Neuronal stem cell (in vitro differentiated cells): ENCODE measurements around the gene NACA.

Source experiments
- DNase-seq: peaks from one replicate; pipeline ENCODE4 v3.0.0-alpha.2; 2013; ENCODE audit warnings: low spot score
- H2AFZ ChIP-seq: one replicate; pipeline ENCODE4 v1.6.1; 2013; ENCODE audit warnings: mild to moderate bottlenecking, low read length, inconsistent platforms
- H2AK5ac ChIP-seq: 2 replicates; pipeline ENCODE4 v1.6.1; 2013; ENCODE audit warnings: low read depth, mild to moderate bottlenecking, inconsistent platforms, low read length, moderate library complexity, mixed read lengths
- H2BK120ac ChIP-seq: 2 replicates; pipeline ENCODE4 v1.6.1; 2013; ENCODE audit warnings: low read depth, mild to moderate bottlenecking, inconsistent platforms, low read length, moderate library complexity, mixed read lengths
- H2BK12ac ChIP-seq: one replicate; pipeline ENCODE4 v1.6.1; 2013; ENCODE audit warnings: low read length, inconsistent platforms
- H2BK15ac ChIP-seq: 2 replicates; pipeline ENCODE4 v1.6.1; 2013; ENCODE audit warnings: mild to moderate bottlenecking, low read length, inconsistent platforms, mixed read lengths
- H2BK5ac ChIP-seq: one replicate; pipeline ENCODE4 v1.6.1; 2013; ENCODE audit warnings: inconsistent platforms, mild to moderate bottlenecking, low read length, moderate library complexity
- H3K14ac ChIP-seq: one replicate; pipeline ENCODE4 v1.6.1; 2013; ENCODE audit warnings: low read length, inconsistent platforms
- H3K18ac ChIP-seq: 2 replicates; pipeline ENCODE4 v1.6.1; 2013; ENCODE audit warnings: low read length, inconsistent platforms
- H3K23ac ChIP-seq: 2 replicates; pipeline ENCODE4 v1.6.1; 2013; ENCODE audit warnings: low read depth, mild to moderate bottlenecking, mixed read lengths, low read length, inconsistent platforms; ENCODE audit not compliant: poor library complexity
- H3K27ac ChIP-seq: replicated peaks from 3 replicates; pipeline ENCODE4 v1.5.1; 2013; ENCODE audit warnings: low read length, inconsistent platforms
- H3K27me3 ChIP-seq, 3 experiments: 2 replicates each; pipeline ENCODE4 v1.6.1; 2013; ENCODE audit warnings: low read length in 3 of 3, mild to moderate bottlenecking in 2 of 3, inconsistent platforms in 1 of 3, low read depth in 1 of 3, mixed read lengths in 1 of 3, moderate library complexity in 1 of 3; ENCODE audit not compliant: control insufficient read depth in 3 of 3, insufficient read depth in 3 of 3
- H3K36me3 ChIP-seq, 2 donors: replicated peaks in 1 of 2; 2 replicates each; pipeline ENCODE4 v1.6.1; 2013; ENCODE audit warnings: low read length in 2 of 2; ENCODE audit not compliant: control insufficient read depth in 2 of 2, insufficient read depth in 2 of 2
- H3K4ac ChIP-seq: 2 replicates; pipeline ENCODE4 v1.6.1; 2013; ENCODE audit warnings: inconsistent platforms, mild to moderate bottlenecking, low read length, moderate library complexity
- H3K4me1 ChIP-seq, 2 donors: 1 replicate in 1 of 2; 2 replicates in 1 of 2; pipeline ENCODE4 v1.6.1; 2013; ENCODE audit warnings: low read length in 2 of 2, low read depth in 1 of 2; ENCODE audit not compliant: control insufficient read depth in 2 of 2, insufficient read depth in 1 of 2
- H3K4me2 ChIP-seq: one replicate; pipeline ENCODE4 v1.6.1; 2013; ENCODE audit warnings: mild to moderate bottlenecking, low read length, inconsistent platforms; ENCODE audit not compliant: insufficient read depth, poor library complexity, severe bottlenecking
- H3K4me3 ChIP-seq, 2 donors: 2 replicates each; pipeline ENCODE4 v1.5.1; 2013; ENCODE audit warnings: low read length in 2 of 2, mild to moderate bottlenecking in 2 of 2, inconsistent platforms in 1 of 2, moderate library complexity in 1 of 2
- H3K79me1 ChIP-seq: one replicate; pipeline ENCODE4 v1.6.1; 2013; ENCODE audit warnings: low read depth, mild to moderate bottlenecking, inconsistent platforms, low read length, moderate library complexity
- H3K9ac ChIP-seq: one replicate; pipeline ENCODE4 v1.6.1; 2013; ENCODE audit warnings: mild to moderate bottlenecking, low read depth, low read length, inconsistent platforms; ENCODE audit not compliant: poor library complexity
- H3K9me3 ChIP-seq, 2 donors: replicated peaks in 1 of 2; 2 replicates each; pipeline versions ENCODE3 to v1.6.1; 2013; ENCODE audit warnings: low read length in 2 of 2, mild to moderate bottlenecking in 2 of 2, inconsistent platforms in 1 of 2, low read depth in 1 of 2, mixed read lengths in 1 of 2, moderate library complexity in 1 of 2; ENCODE audit not compliant: control insufficient read depth in 2 of 2, insufficient read depth in 1 of 2
- H4K8ac ChIP-seq: one replicate; pipeline ENCODE4 v1.6.1; 2013; ENCODE audit warnings: low read depth, mild to moderate bottlenecking, inconsistent platforms, low read length, moderate library complexity
- H4K91ac ChIP-seq: one replicate; pipeline ENCODE4 v1.6.1; 2013; ENCODE audit warnings: low read length, low read depth, mild to moderate bottlenecking, inconsistent platforms; ENCODE audit not compliant: poor library complexity
- WGBS, 2 donors: extraction: QIAGEN DNeasy Blood & Tissue Kit; methylation state at CpG; one replicate each; pipeline ENCODE4 v1.1.7; 2013; ENCODE audit warnings: missing lambda C conversion rate in 2 of 2, mixed read lengths in 1 of 2; ENCODE audit not compliant: insufficient read length in 2 of 2, insufficient replicate concordance in 1 of 2; ENCODE audit errors: extremely low coverage in 2 of 2; 5-methylcytosine and 5-hydroxymethylcytosine counted together

NACA gene

DNA sequence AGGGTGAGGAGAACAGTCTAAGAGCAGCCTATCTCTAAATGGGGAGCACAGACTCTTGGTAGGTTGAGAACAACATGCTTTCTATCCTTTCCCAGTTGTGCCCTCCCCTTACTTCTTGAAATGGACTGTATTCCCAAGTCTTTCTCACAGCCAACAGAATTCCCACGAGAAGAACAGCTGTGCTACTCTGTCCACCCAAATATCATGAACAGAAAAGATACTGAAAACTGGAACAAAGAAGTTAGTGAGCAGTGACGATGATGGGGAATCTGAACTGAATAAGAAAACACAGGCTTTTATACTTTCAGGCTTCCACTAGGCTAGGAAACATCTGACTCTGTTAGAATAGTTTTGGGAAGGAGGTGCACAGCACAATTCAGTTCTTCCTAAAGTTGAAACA, 3.4 kb downstream of the NACA start:
- no peak overlapping the region for H2BK120ac ChIP-seq
- H4K91ac ChIP-seq = no peak overlapping the region
- H4K8ac ChIP-seq = no peak overlapping the region
- H2BK5ac ChIP-seq = no peak overlapping the region
- WGBS, 2 donors = no CpG with 5 or more reads among the region's 2 CpGs
- no peaks in the 10 kb centered on the region for H3K9me3 ChIP-seq
- H3K36me3 ChIP-seq = peaks cover 28 to 64% of the 10 kb centered on the region in 2 donors
- peaks cover 4% of the 10 kb centered on the region for H3K79me1 ChIP-seq
- no peak overlapping the region for H2AK5ac ChIP-seq
- H3K27ac ChIP-seq = no peak overlapping the region
- no peak overlapping the region for H3K23ac ChIP-seq
- no peak overlapping the region for H3K14ac ChIP-seq
- no peak overlapping the region for H3K4me3 ChIP-seq
- no peak overlapping the region for H3K4ac ChIP-seq
- no peak overlapping the region for H2BK12ac ChIP-seq
- DNase-seq = no peak
- no peaks in the 10 kb centered on the region for H3K27me3 ChIP-seq
- H3K9ac ChIP-seq = no peak overlapping the region
- H3K4me1 ChIP-seq = peaks cover 14 to 20% of the 10 kb centered on the region in 2 donors
- H3K18ac ChIP-seq = no peak overlapping the region
- no peak overlapping the region for H3K4me2 ChIP-seq
- no peak overlapping the region for H2BK15ac ChIP-seq
- no peak overlapping the region for H2AFZ ChIP-seq

DNA sequence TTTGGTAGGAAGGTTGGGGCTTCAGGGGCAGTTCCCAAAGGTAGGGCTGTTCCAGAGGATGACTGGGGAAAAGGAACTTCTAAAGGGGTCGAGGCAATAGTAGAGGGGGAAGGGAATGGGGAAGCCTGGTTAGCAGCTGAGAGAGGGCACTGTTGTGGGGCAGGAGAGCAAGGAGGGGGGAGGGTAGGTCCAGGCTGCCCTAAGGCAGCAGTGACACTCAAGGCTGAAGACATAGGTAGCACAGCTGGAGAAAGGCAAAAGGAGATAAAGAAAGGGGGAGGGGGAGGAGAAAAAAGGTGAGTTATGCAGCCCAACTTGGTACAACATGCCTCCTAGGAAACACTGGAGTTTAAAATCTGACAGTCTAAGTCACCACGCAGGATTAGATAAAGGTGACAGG, 3.9 kb downstream of the NACA start:
- no peak for DNase-seq
- Histone ChIP-seq H2AFZ (no peak overlapping the region), H3K18ac (no peak overlapping the region), H3K27me3 (no peaks in the 10 kb centered on the region), H2BK120ac (no peak overlapping the region), H3K14ac (no peak overlapping the region), H3K9ac (no peak overlapping the region), H3K9me3 (no peaks in the 10 kb centered on the region), H3K4ac (no peak overlapping the region), H2BK12ac (no peak overlapping the region), H3K27ac (no peak overlapping the region), H3K79me1 (peaks cover 2% of the 10 kb centered on the region), H2BK5ac (no peak overlapping the region), H3K23ac (no peak overlapping the region), H3K36me3 (peaks cover 30 to 68% of the 10 kb centered on the region in 2 donors), H4K8ac (no peak overlapping the region), H2BK15ac (no peak overlapping the region), H3K4me1 (peaks cover 14 to 20% of the 10 kb centered on the region in 2 donors), H4K91ac (no peak overlapping the region), H2AK5ac (no peak overlapping the region), H3K4me3 (no peak overlapping the region), H3K4me2 (no peak overlapping the region)
- no CpG with 5 or more reads among the region's 2 CpGs for WGBS, 2 donors

DNA sequence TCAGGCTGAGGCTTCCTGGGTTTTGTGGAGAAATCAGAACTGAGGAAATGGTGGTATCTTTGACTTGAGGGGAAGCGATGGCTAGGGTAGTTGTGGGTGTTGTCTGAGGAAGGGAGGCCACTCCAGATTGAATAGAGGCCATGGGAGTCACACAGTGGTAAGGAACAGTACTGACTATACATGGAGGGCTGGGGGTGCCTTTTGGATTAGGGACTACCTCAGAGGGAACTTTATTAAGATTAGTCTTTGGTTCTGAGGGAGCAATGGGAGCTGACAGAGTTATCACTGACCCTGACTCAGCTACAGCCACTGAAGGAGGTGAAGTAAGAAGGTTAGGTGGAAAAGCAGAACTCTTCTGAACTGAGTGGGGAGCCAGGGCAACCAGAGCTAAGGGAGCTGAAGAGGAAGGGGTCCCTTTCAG, 4.4 kb downstream of the NACA start:
- Histone ChIP-seq H3K79me1 (peaks cover 2% of the 10 kb centered on the region), H2AFZ (no peak overlapping the region), H3K27ac (no peak overlapping the region), H3K18ac (no peak overlapping the region), H3K4me1 (peaks cover 14 to 20% of the 10 kb centered on the region in 2 donors), H3K27me3 (no peaks in the 10 kb centered on the region), H2BK120ac (no peak overlapping the region), H4K91ac (no peak overlapping the region), H3K23ac (no peak overlapping the region), H3K4me2 (no peak overlapping the region), H2BK5ac (no peak overlapping the region), H2AK5ac (no peak overlapping the region), H2BK15ac (no peak overlapping the region), H3K9ac (no peak overlapping the region), H4K8ac (no peak overlapping the region), H3K14ac (no peak overlapping the region), H3K4ac (no peak overlapping the region), H2BK12ac (no peak overlapping the region), H3K9me3 (no peaks in the 10 kb centered on the region), H3K4me3 (no peak overlapping the region), H3K36me3 (peaks cover 34 to 73% of the 10 kb centered on the region in 2 donors)
- WGBS, 2 donors = no CpG with 5 or more reads among the region's 1 CpG
- DNase-seq = no peak

DNA sequence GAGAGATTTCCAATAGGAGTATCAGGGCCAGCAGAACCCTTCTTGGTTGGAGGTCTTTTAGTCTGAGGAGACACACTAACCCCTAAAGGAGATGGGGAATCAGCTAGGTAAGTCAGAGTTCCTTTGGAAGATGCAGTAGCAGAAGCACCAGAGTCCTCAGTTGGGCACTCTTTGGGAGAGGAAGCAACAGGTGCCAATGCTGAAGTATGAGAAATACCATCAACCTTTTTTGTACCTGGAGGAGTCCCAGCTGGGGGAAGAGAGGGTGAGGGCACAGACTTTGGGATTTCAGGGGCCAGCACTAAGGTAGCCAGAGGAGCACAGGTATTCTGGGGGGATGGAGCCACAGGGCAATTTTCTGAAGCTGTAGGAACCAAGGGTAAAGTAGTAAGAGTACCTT, 6.0 kb downstream of the NACA start:
- no peak overlapping the region for H2BK5ac ChIP-seq
- no peak overlapping the region for H2AFZ ChIP-seq
- no peak overlapping the region for H3K9ac ChIP-seq
- H2BK15ac ChIP-seq = no peak overlapping the region
- peaks cover 14 to 20% of the 10 kb centered on the region in 2 donors for H3K4me1 ChIP-seq
- H3K4ac ChIP-seq = no peak overlapping the region
- H3K14ac ChIP-seq = no peak overlapping the region
- H4K8ac ChIP-seq = no peak overlapping the region
- no peak overlapping the region for H3K18ac ChIP-seq
- no peak overlapping the region for H4K91ac ChIP-seq
- no peak overlapping the region for H2BK120ac ChIP-seq
- H3K36me3 ChIP-seq = peaks cover 39 to 87% of the 10 kb centered on the region in 2 donors
- H3K4me3 ChIP-seq = no peak overlapping the region
- no peak overlapping the region for H2AK5ac ChIP-seq
- no peak overlapping the region for H3K4me2 ChIP-seq
- no peak for DNase-seq
- no peak overlapping the region for H3K23ac ChIP-seq
- no peak overlapping the region for H2BK12ac ChIP-seq
- H3K27ac ChIP-seq = no peak overlapping the region
- no peaks in the 10 kb centered on the region for H3K9me3 ChIP-seq
- no peaks in the 10 kb centered on the region for H3K27me3 ChIP-seq
- H3K79me1 ChIP-seq = peaks cover 2% of the 10 kb centered on the region
